Subcutaneous adipose tissue (tissue), 4 donors: ENCODE measurements around the gene SRGAP3. TPM values are rescaled to one million over a fixed set of nuclear protein-coding genes. Genes with fewer than 3 reads are reported as not detected.

ENCODE experiments used
- CTCF ChIP-seq: fragments of 450-650 bp; IDR thresholded peaks from one replicate; pipeline ENCODE4 v1.5.1; 2016; ENCODE audit warnings: low read depth, mild to moderate bottlenecking, control low read depth, antibody characterized with exemption, moderate library complexity
- total RNA-seq, 4 donors: library from RNA; depleted of rRNA; stranded (reverse); fragments of >200 nt; gene quantifications; one replicate each; pipeline ENCODE4 v1.1.0, GENCODE V29; 2016

The SRGAP3 gene
- total RNA-seq, 4 donors from 2014 or later = 1.6 to 14.1 (median 8.9) TPM

- no peak for TF ChIP-seq CTCF
These were observed 177.3 kb downstream of the SRGAP3 start for GRCh38 chr3:9071936-9072666.

DNA sequence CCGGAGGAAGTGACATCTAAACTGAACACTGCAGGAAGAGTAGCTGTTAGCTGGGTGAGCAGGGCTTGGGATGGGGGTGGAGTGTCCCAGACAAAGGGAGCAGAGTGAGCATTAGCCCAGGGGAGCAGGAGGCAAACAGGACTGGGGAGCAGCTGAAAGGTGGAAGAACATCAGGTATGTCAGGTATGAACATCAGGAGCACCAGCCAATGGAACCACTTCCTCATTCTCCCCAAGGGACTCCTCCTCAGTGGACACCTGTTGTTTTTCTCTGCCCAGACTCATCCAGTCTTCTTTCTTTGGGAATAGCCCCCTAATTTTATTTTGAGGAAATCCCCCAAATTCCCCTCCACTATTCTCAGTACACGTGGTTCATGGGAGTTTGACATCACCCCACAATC, 178.5 kb downstream of the SRGAP3 start:
- TF ChIP-seq CTCF = no peak

DNA sequence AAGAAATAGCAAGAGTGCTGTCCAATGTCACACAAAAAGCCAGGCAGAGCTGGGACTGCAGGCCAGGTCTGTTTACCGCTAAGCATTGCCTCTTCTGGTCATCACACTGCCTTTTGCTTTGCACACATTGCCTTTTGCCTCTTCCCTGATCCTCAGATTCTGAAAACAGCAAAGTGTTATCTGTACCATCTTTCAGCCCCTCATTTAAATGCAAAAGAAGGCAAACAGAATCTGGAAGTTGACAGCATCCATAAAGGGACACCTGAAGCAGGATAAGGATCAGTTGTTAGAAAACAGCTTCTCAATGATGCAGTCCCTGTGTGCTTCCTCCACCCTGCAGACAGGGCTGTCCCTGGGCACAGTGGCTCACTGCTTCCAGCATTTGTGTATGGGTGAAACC, 179.5 kb downstream of the SRGAP3 start:
- no peak for TF ChIP-seq CTCF

DNA sequence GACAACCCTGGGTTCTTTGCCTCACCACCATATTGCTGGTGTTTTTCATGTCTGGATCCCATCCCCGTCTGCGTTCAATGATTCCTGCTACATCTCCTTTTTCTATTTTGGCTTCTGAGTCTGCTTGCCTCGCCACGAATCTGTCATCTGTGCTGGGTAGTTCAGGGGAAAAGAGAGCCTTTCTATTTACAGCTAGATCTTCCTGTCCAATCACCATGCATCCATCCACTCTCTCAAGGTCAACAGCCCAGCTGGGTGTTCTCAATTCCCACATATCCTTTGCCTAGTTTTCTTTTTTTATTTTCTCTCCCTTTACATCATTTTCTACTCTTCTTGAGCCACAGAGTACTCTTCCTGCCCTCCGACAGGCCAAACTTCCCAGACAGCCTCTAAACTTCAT, 181.4 kb downstream of the SRGAP3 start:
- no peak for TF ChIP-seq CTCF

- no peak for TF ChIP-seq CTCF
These were observed 182.0 kb downstream of the SRGAP3 start for GRCh38 chr3:9067352-9067975.

- no peak for TF ChIP-seq CTCF
These were observed 182.7 kb downstream of the SRGAP3 start for GRCh38 chr3:9066775-9067174.

GRCh38 chr3:9066141-9066540, 183.3 kb downstream of the SRGAP3 start:
- no peak for TF ChIP-seq CTCF
